Left cardiac atrium (tissue), 4 donors: ENCODE measurements around the gene PEX3. TPM values are rescaled to one million over a fixed set of nuclear protein-coding genes. Genes with fewer than 3 reads are reported as not detected.
"Not testable (repeated sequence)": the region's sequence is repeated elsewhere in the genome, so short reads cannot be mapped to it uniquely, and the experiment has no call there.

Experiments
- ATAC-seq, 2 donors: fragments of 200-7000 bp; cut with Tn5 transposase; one replicate each; pipeline ENCODE4 v1.9.1; 2020; ENCODE audit warnings: mild to moderate bottlenecking in 2 of 2, moderate library complexity in 2 of 2
- DNase-seq: peaks from one replicate; pipeline ENCODE4 v3.0.0-alpha.2; 2020
- intact Hi-C, 2 donors: fragments of 100-400 bp; cut with DNase I; formaldehyde crosslinking; loops; one replicate each; pipeline versions ENCODE4 v1.14.1 to v1.15.1; 2022 to 2023
- total RNA-seq, 2 donors: library from RNA; stranded (reverse); fragmentation: NEBNext Ultra II Directional; extraction: Animal tissue kit (Norgen Biotek cat#: 25700); gene quantifications; one replicate each; pipeline ENCODE4 v1.2.1, GENCODE V29; 2021
- donor health status: DM: no; HTN: yes; CAD: no.
- donor health status: DM: no; HTN: yes; CAD: no; lungs with severe emphysema.
- donor health status: DM: yes; HTN: yes; CAD: no.
- donor health status: Dilated cardiomyopathy.

Gene PEX3
- total RNA-seq, 2 donors from 2014 or later = 19.1 to 21.7 TPM

GRCh38 chr6:143441680-143442545 lies 8.7 kb upstream of the PEX3 start:
- ATAC-seq (no peak), DNase-seq (no peak)
- intact Hi-C loops = no loop called here

- ATAC-seq (no peak), DNase-seq (no peak)
- intact Hi-C loops = no loop called here
These were observed 7.5 kb upstream of the PEX3 start for GRCh38 chr6:143443096-143443495.

- DNase-seq, intact Hi-C loops, ATAC-seq: not testable (repeated sequence)
These were observed 2.7 kb upstream of the PEX3 start for GRCh38 chr6:143447865-143448264.

- DNase-seq (no peak), ATAC-seq (no peak)
- intact Hi-C loops = no loop called here
These were observed 1.4 kb upstream of the PEX3 start for GRCh38 chr6:143449082-143449713.

- intact Hi-C loops = no loop called here
- DNase-seq (no peak), ATAC-seq (peak; percentile 6 to 10)
These were observed 722 bp upstream of the PEX3 start for GRCh38 chr6:143449714-143450452.

GRCh38 chr6:143451531-143451930 lies 926 bp downstream of the PEX3 start:
- intact Hi-C loops = no loop called here
- no peak for DNase-seq
- ATAC-seq = no peak

- DNase-seq = no peak
- intact Hi-C loops = no loop called here
- ATAC-seq = no peak
These were observed 7.2 kb downstream of the PEX3 start for GRCh38 chr6:143457563-143458359.

- intact Hi-C loops = no loop called here
- DNase-seq = no peak
- ATAC-seq = no peak
These were observed 14.9 kb downstream of the PEX3 start for GRCh38 chr6:143465546-143465945.

GRCh38 chr6:143468026-143468425 lies 17.4 kb downstream of the PEX3 start:
- DNase-seq (no peak), ATAC-seq (no peak)
- intact Hi-C loops = no loop called here

GRCh38 chr6:143468823-143469222 lies 18.2 kb downstream of the PEX3 start:
- intact Hi-C loops, ATAC-seq, DNase-seq: not testable (repeated sequence)

- no peak for DNase-seq
- ATAC-seq = no peak
- intact Hi-C loops = no loop called here
These were observed 21.2 kb downstream of the PEX3 start for GRCh38 chr6:143471822-143472221.

GRCh38 chr6:143476545-143476944 lies 25.9 kb downstream of the PEX3 start:
- intact Hi-C loops = no loop called here
- no peak for ATAC-seq
- DNase-seq = no peak

GRCh38 chr6:143478479-143479062 lies 28.0 kb downstream of the PEX3 start:
- no peak for DNase-seq
- intact Hi-C loops = no loop called here
- ATAC-seq = no peak

- ATAC-seq (no peak), DNase-seq (no peak)
- intact Hi-C loops = no loop called here
These were observed 32.0 kb downstream of the PEX3 start for GRCh38 chr6:143482593-143482992.

GRCh38 chr6:143485967-143486366 lies 35.4 kb downstream of the PEX3 start:
- ATAC-seq (no peak), DNase-seq (no peak)
- intact Hi-C loops = no loop called here

- DNase-seq (no peak), ATAC-seq (no peak)
- intact Hi-C loops = no loop called here
These were observed 36.1 kb downstream of the PEX3 start for GRCh38 chr6:143486752-143487151.

- intact Hi-C loops = no loop called here
- ATAC-seq (no peak), DNase-seq (no peak)
These were observed 39.6 kb downstream of the PEX3 start for GRCh38 chr6:143490244-143490643.

- ATAC-seq = peak; percentile 12 to 61
- intact Hi-C loops = no loop called here
- no peak for DNase-seq
These were observed 40.2 kb downstream of the PEX3 start for GRCh38 chr6:143490775-143491174.

GRCh38 chr6:143496974-143497373 lies 46.4 kb downstream of the PEX3 start:
- ATAC-seq (no peak), DNase-seq (no peak)
- intact Hi-C loops = no loop called here
